Nephron (organoid): ENCODE data around the gene RNF150.
"Not testable (repeated sequence)": the region's sequence is repeated elsewhere in the genome, so short reads cannot be mapped to it uniquely, and the experiment has no call there.

Experiments used
- H3K27ac Mint-ChIP-seq, 3 experiments: 2 replicates each; pipeline ENCODE4 v1.8.0; 2020; ENCODE audit warnings: mixed read lengths in 3 of 3, mild to moderate bottlenecking in 2 of 3, moderate library complexity in 1 of 3
- H3K27me3 Mint-ChIP-seq: 2 replicates; pipeline ENCODE4 v1.8.0; 2021; ENCODE audit warnings: low read depth, mild to moderate bottlenecking, moderate library complexity, mixed read lengths
- H3K36me3 Mint-ChIP-seq: 2 replicates; pipeline ENCODE4 v1.8.0; 2020; ENCODE audit warnings: low read depth, mixed read lengths
- H3K4me1 Mint-ChIP-seq: 2 replicates; pipeline ENCODE4 v1.8.0; 2020; ENCODE audit warnings: mixed read lengths
- H3K4me3 Mint-ChIP-seq, 3 experiments: 2 replicates each; pipeline ENCODE4 v1.8.0; 2020; ENCODE audit warnings: mild to moderate bottlenecking in 3 of 3, mixed read lengths in 3 of 3, moderate library complexity in 2 of 3
- H3K9me3 Mint-ChIP-seq: 2 replicates; pipeline ENCODE4 v1.8.0; 2020; ENCODE audit warnings: mixed read lengths
- TF ChIP-seq, protein P1 (sequence below), 3 experiments: fragments of 200-600 bp; sonication (generic); IDR thresholded peaks; one replicate each; pipeline ENCODE4 v1.5.0; 2021; ENCODE audit warnings: antibody characterized with exemption in 3 of 3; ENCODE audit not compliant: unreplicated experiment in 3 of 3

The RNF150 gene

DNA sequence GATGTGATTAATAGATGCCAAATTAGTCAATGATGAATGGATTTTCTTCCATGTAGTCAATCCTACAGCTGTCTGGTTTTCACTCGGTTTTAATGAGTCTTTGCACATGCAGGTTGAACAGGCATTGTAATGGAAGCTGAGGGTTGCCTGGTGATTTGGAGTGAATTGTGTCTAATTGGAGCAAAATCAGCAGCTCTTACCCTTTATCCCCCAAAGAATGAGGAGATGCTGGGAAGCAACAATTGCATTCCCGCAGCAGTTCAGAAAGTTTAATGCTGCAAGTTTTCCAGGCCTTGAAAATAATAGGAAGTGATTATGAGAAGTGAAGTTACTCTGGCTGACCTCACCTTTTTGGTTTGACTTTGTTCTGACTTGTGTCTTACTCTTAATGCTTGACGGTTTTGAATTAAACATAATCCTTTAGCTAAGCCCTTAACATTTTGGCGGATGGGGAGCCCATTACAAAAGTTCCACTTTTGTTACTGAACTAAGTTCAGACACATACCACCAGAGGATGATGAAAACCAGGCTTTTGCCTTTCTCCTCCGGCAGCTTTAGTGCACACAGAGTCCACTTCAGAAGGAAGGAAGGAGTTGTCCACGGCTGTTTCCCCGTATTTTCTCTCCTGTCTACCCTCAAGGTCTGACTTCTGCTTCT is 298.3 kb downstream of the RNF150 start:
- H3K36me3 Mint-ChIP-seq, result no peaks in the 10 kb centered on the region

DNA sequence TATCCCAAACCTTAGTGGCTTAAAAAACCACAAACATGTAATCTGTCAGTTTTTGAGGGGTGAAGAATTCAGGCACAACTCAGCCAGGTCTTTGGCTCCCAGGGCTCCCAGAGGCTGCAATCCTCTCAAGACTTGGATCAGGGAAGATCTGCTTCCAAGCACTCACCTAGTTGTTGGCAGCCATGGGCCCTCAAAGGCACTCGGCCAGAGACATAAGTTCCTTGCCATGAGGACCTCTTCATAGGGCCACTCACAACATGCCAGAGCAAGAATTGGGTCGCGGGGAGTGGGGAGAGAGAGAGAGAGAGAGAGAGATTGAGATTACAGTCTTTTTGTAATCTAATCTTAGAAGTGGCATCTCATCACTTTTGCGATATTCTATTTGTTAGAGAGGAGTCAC is 300.0 kb downstream of the RNF150 start:
- no peaks in the 10 kb centered on the region for H3K9me3 Mint-ChIP-seq
- H3K36me3 Mint-ChIP-seq, result no peaks in the 10 kb centered on the region
- H3K4me3 Mint-ChIP-seq, result no peak overlapping the region
- peaks cover 2% of the 10 kb centered on the region for H3K27me3 Mint-ChIP-seq
- H3K4me1 Mint-ChIP-seq, result no peaks in the 10 kb centered on the region
- TF ChIP-seq, protein P1, sequence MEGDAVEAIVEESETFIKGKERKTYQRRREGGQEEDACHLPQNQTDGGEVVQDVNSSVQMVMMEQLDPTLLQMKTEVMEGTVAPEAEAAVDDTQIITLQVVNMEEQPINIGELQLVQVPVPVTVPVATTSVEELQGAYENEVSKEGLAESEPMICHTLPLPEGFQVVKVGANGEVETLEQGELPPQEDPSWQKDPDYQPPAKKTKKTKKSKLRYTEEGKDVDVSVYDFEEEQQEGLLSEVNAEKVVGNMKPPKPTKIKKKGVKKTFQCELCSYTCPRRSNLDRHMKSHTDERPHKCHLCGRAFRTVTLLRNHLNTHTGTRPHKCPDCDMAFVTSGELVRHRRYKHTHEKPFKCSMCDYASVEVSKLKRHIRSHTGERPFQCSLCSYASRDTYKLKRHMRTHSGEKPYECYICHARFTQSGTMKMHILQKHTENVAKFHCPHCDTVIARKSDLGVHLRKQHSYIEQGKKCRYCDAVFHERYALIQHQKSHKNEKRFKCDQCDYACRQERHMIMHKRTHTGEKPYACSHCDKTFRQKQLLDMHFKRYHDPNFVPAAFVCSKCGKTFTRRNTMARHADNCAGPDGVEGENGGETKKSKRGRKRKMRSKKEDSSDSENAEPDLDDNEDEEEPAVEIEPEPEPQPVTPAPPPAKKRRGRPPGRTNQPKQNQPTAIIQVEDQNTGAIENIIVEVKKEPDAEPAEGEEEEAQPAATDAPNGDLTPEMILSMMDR (IDR thresholded peaks at IDR 0.05; ENCODE audit: unreplicated experiment in 3 of 3), result no peak
- H3K27ac Mint-ChIP-seq, result no peak overlapping the region

More for the DNA sequence above, 298.3 kb downstream of the RNF150 start:
- H3K4me3 Mint-ChIP-seq, result no peak overlapping the region
- TF ChIP-seq, protein P1 (IDR thresholded peaks at IDR 0.05; ENCODE audit: unreplicated experiment in 3 of 3), result no peak
- no peaks in the 10 kb centered on the region for H3K9me3 Mint-ChIP-seq
- no peak overlapping the region for H3K27ac Mint-ChIP-seq
- H3K27me3 Mint-ChIP-seq, result peaks cover 4% of the 10 kb centered on the region
- H3K4me1 Mint-ChIP-seq, result peaks cover 4% of the 10 kb centered on the region

DNA sequence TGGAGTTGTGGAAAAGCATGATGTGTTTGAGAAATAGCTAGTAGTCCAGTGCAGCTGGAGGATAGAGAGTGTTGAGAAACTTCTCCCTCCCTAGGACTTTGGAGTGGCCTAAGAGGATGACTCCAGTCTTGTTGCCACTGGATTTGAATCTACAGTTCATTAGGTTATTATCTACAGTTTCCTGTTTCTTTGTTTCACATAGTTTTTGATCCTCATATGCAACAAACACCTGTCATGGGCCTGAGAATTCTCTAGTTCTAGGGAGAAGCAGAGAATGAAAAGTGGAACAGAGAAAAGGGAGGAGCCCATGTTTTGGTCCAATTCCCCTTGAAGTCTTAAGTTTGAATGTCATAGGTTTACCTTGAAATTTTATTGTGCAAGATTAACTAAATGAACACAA is 303.4 kb downstream of the RNF150 start:
- H3K27me3 Mint-ChIP-seq, result peaks cover under 1% of the 10 kb centered on the region
- TF ChIP-seq, protein P1 (IDR thresholded peaks at IDR 0.05; ENCODE audit: unreplicated experiment in 3 of 3), result no peak
- no peaks in the 10 kb centered on the region for H3K4me1 Mint-ChIP-seq
- no peak overlapping the region for H3K4me3 Mint-ChIP-seq
- no peak overlapping the region for H3K27ac Mint-ChIP-seq
- no peaks in the 10 kb centered on the region for H3K36me3 Mint-ChIP-seq
- peaks cover 3% of the 10 kb centered on the region for H3K9me3 Mint-ChIP-seq

DNA sequence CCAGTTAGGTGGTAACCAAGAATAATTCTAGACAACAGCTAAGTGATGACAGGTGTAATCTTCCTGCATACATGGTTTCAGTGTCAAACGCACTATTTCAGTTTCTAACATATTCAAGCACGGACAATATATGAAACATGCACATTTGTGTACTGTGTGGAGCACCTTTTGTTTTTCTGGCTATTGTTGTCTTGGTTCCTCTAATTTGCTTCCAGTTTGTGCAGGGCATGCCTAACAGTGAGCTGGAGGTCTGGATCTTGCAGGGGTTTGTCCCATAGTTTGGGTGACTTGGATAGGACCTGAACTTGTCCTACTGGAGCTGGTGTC is 306.6 kb downstream of the RNF150 start:
- Mint-ChIP-seq H3K27me3 (peaks cover 11% of the 10 kb centered on the region), H3K36me3 (no peaks in the 10 kb centered on the region), H3K9me3 (peaks cover 3% of the 10 kb centered on the region), H3K4me1 (no peaks in the 10 kb centered on the region), H3K4me3 (no peak overlapping the region), H3K27ac (no peak overlapping the region)
- TF ChIP-seq, protein P1 (IDR thresholded peaks at IDR 0.05; ENCODE audit: unreplicated experiment in 3 of 3), result no peak

DNA sequence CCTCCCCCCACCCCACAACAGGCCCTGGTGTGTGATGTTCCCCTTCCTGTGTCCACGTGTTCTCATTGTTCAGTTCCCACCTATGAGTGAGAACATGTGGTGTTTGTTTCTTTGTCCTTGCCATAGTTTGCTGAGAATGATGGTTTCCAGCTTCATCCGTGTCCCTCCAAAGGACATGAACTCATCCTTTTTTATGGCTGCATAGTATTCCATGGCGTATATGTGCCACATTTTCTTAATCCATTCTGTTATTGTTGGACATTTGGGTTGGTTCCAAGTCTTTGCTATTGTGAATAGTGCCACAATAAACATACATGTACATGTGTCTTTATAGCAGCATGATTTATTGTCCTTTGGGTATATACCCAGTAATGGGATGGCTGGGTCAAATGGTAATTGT is 312.7 kb downstream of the RNF150 start:
- peaks cover 35% of the 10 kb centered on the region for H3K27me3 Mint-ChIP-seq
- H3K4me1 Mint-ChIP-seq, H3K27ac Mint-ChIP-seq, H3K4me3 Mint-ChIP-seq, H3K36me3 Mint-ChIP-seq, H3K9me3 Mint-ChIP-seq: not testable (repeated sequence)

DNA sequence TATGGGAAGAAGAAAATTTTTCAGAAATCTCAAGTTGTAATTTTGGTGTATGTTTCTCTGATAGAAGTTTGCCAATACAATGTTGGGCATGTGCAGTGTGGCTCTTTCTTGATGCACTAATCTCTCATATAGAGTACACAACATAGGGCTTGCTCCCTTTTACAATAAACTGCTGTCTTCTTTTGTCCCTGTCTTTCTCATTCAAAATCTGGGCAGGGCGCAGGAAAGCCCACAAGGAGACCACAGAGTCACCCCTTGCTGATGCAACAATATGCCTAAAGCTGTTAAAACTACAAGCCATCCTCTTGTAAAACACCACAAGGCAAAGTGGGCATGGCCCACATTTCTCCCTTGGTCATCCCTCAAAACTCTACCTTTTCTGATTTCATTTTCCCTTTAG is 313.7 kb downstream of the RNF150 start:
- H3K4me3 Mint-ChIP-seq, result no peak overlapping the region
- no peak overlapping the region for H3K27ac Mint-ChIP-seq
- H3K36me3 Mint-ChIP-seq, result no peaks in the 10 kb centered on the region
- H3K9me3 Mint-ChIP-seq, result no peaks in the 10 kb centered on the region
- TF ChIP-seq, protein P1 (IDR thresholded peaks at IDR 0.05; ENCODE audit: unreplicated experiment in 3 of 3), result no peak
- H3K27me3 Mint-ChIP-seq, result peaks cover 38% of the 10 kb centered on the region
- no peaks in the 10 kb centered on the region for H3K4me1 Mint-ChIP-seq
